K562 (cell line): ENCODE results near the gene PAQR8. TPM values are rescaled to one million over a fixed set of nuclear protein-coding genes. Genes with fewer than 3 reads are reported as not detected.

Experiments used
- CAMTA2 ChIP-seq: fragments of 250-450 bp; sonication (Bioruptor Pico); conservative IDR thresholded peaks from 2 replicates; pipeline ENCODE4 v1.5.1; 2022
- COPS2 ChIP-seq: fragments of 450-650 bp; conservative IDR thresholded peaks from 2 replicates; pipeline ENCODE4 v1.6.1; 2016; ENCODE audit warnings: mild to moderate bottlenecking, moderate library complexity
- DMBX1 ChIP-seq: fragments of 250-450 bp; sonication (Bioruptor Pico); IDR thresholded peaks from 2 replicates; pipeline ENCODE4 v1.8.0; 2022; ENCODE audit warnings: inconsistent platforms, mild to moderate bottlenecking, moderate library complexity, borderline replicate concordance
- DPF2 ChIP-seq: fragments of 450-650 bp; IDR thresholded peaks from 2 replicates; pipeline ENCODE4 v1.6.1; 2016
- EHMT2 ChIP-seq: fragments of 450-650 bp; IDR thresholded peaks from 2 replicates; pipeline ENCODE4 v1.6.1; 2018; ENCODE audit warnings: antibody characterized with exemption
- MTA1 ChIP-seq: fragments of 450-650 bp; IDR thresholded peaks from 2 replicates; pipeline ENCODE4 v1.6.1; 2017; ENCODE audit warnings: borderline replicate concordance
- PCBP2 ChIP-seq: fragments of 200-400 bp; formaldehyde crosslinking; IDR thresholded peaks from 2 replicates; pipeline ENCODE4 v1.6.1; 2018; ENCODE audit warnings: low read length, low read depth, mild to moderate bottlenecking, moderate library complexity; ENCODE audit not compliant: poor library complexity, severe bottlenecking
- RCOR1 ChIP-seq, 2 experiments: IDR thresholded peaks; 2 replicates each; pipeline ENCODE4 v1.6.1; 2012; ENCODE audit warnings: low read depth in 2 of 2, low read length in 2 of 2, borderline replicate concordance in 1 of 2, improper control_type of control experiment in 1 of 2
- RFX5 ChIP-seq: IDR thresholded peaks from 2 replicates; pipeline ENCODE4 v1.6.1; 2011; ENCODE audit warnings: low read depth, mild to moderate bottlenecking, improper control_type of control experiment, low read length
- RNF2 ChIP-seq: sonication (generic); IDR thresholded peaks from 2 replicates; pipeline ENCODE4 v1.6.1; 2016
- SMAD2 ChIP-seq: fragments of 150-350 bp; IDR thresholded peaks from 2 replicates; pipeline ENCODE4 v1.6.1; 2014; ENCODE audit warnings: low read depth, mild to moderate bottlenecking, low read length
- SNRNP70 ChIP-seq: fragments of 200-400 bp; formaldehyde crosslinking; optimal IDR thresholded peaks from 2 replicates; pipeline ENCODE3; 2017; ENCODE audit warnings: low read depth, low read length
- TCF3 ChIP-seq: sonication (generic); formaldehyde crosslinking; IDR thresholded peaks from 2 replicates; pipeline ENCODE4 v1.4.0; 2020; ENCODE audit warnings: mild to moderate bottlenecking, missing genetic modification reagents
- TRIM24 ChIP-seq, 2 experiments: fragments of 450-650 bp; IDR thresholded peaks; 2 replicates each; pipeline ENCODE4 v1.6.1; 2016
- YY1 ChIP-seq, 3 experiments: IDR thresholded peaks; 2 replicates each; pipeline ENCODE4 v1.6.1; 2011; ENCODE audit warnings: low read length in 2 of 3, mild to moderate bottlenecking in 2 of 3, moderate library complexity in 2 of 3, borderline replicate concordance in 1 of 3, control low read depth in 1 of 3, low read depth in 1 of 3; ENCODE audit not compliant: insufficient read depth in 3 of 3, insufficient replicate concordance in 2 of 3, control insufficient read depth in 1 of 3, insufficient read length in 1 of 3; ENCODE audit errors: extremely low read depth in 1 of 3
- ZNF79 ChIP-seq: fragments of 250-450 bp; sonication (Bioruptor Pico); IDR thresholded peaks from 2 replicates; pipeline ENCODE4 v1.4.0; 2020; ENCODE audit warnings: low read depth, mild to moderate bottlenecking, moderate library complexity
- ZZZ3 ChIP-seq: fragments of 450-650 bp; IDR thresholded peaks from 2 replicates; pipeline ENCODE4 v1.6.1; 2016; ENCODE audit warnings: antibody characterized with exemption, mild to moderate bottlenecking, moderate library complexity
- polyA plus RNA-seq, 8 experiments: library from polyadenylated mRNA; depleted of rRNA in 4 of 8; stranded (reverse) in 5 of 8; unstranded in 3 of 8; fragments of >200 nt; fragmentation: Nextera tagmentation in 2 of 8; fragmentation: Illumina TruSeq in 1 of 8; extraction: Ambion mirVana in 2 of 8; extraction: Trizol in 1 of 8; gene quantifications; 2 replicates each; pipeline versions ENCODE4 v1.2.1 to v1.2.3, GENCODE V29; 2011 to 2014; ENCODE audit warnings: inconsistent platforms in 1 of 8, missing spikeins in 1 of 8
- total RNA-seq, 7 experiments: library from RNA; depleted of rRNA in 6 of 7; stranded (reverse); fragments of >200 nt in 6 of 7; fragmentation: Illumina TruSeq in 2 of 7; extraction: Trizol in 2 of 7; gene quantifications; 2 replicates each; pipeline versions ENCODE4 v1.2.1 to v1.2.3, GENCODE V29; 2011 to 2021; ENCODE audit warnings: low replicate concordance in 1 of 7
- TF ChIP-seq, protein P1 (sequence below): sonication (generic); formaldehyde crosslinking; IDR thresholded peaks from 2 replicates; pipeline ENCODE4 v1.9.0; 2022; ENCODE audit warnings: mild to moderate bottlenecking, missing genetic modification reagents
- TF ChIP-seq, protein P2 (sequence below): fragments of 250-450 bp; sonication (Bioruptor Pico); IDR thresholded peaks from 2 replicates; pipeline ENCODE4 v1.5.0; 2021; ENCODE audit warnings: mild to moderate bottlenecking, moderate library complexity
- TF ChIP-seq, protein P3 (sequence below), 3 experiments: IDR thresholded peaks in 2 of 3; conservative IDR thresholded peaks in 1 of 3; 2 replicates each; pipeline ENCODE4 v1.5.1; 2011 to 2012; ENCODE audit warnings: low read length in 3 of 3, mild to moderate bottlenecking in 3 of 3, control low read depth in 2 of 3, improper control_type of control experiment in 1 of 3, inconsistent platforms in 1 of 3, low read depth in 1 of 3, mixed read lengths in 1 of 3, moderate library complexity in 1 of 3; ENCODE audit not compliant: insufficient read depth in 2 of 3
- TF ChIP-seq, protein P4 (sequence below): IDR thresholded peaks from 2 replicates; pipeline ENCODE4 v1.6.1; 2011; ENCODE audit not compliant: insufficient read length; ENCODE audit errors: extremely low read depth
- TF ChIP-seq, protein P5 (sequence below): sonication (generic); IDR thresholded peaks from 2 replicates; pipeline ENCODE4 v1.6.1; 2016

Gene PAQR8
- total and polyA plus RNA-seq, 9 of the 15 experiments (the other 6 are each of a cell fraction or from before 2014, with no cell fraction given) = 1.4 to 10.2 (median 3.5) TPM

DNA sequence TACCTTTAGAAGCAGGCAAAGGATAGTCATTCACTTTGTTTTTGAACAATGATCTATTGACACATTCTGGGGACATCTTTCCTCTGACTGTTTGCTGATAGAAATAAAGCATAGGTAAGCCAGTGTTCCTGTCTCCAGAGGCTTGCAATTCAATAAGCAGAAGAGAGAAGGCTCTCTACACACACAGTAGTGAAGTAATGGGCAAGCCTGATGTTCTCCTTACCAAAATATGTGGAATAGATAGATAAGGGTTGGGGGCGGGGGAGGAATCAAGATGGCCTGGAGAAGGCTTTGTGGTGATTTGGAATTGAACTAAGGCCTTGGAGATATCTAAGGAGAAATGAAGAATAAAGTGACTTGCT, 27.3 kb downstream of the PAQR8 start (continued):
- TF ChIP-seq DMBX1 (CRISPR knock-in tag) = no peak
- peak; percentile 54; the same call in 1 of the 2 replicates for TF ChIP-seq EHMT2
- no peak for TF ChIP-seq SNRNP70
- no peak for TF ChIP-seq PCBP2
- TF ChIP-seq, protein P1, sequence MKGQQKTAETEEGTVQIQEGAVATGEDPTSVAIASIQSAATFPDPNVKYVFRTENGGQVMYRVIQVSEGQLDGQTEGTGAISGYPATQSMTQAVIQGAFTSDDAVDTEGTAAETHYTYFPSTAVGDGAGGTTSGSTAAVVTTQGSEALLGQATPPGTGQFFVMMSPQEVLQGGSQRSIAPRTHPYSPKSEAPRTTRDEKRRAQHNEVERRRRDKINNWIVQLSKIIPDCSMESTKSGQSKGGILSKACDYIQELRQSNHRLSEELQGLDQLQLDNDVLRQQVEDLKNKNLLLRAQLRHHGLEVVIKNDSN (CRISPR knock-in tag) = no peak
- no peak for TF ChIP-seq CAMTA2 (CRISPR knock-in tag)
- no peak for TF ChIP-seq ZNF79 (CRISPR knock-in tag)
- TF ChIP-seq, protein P2, sequence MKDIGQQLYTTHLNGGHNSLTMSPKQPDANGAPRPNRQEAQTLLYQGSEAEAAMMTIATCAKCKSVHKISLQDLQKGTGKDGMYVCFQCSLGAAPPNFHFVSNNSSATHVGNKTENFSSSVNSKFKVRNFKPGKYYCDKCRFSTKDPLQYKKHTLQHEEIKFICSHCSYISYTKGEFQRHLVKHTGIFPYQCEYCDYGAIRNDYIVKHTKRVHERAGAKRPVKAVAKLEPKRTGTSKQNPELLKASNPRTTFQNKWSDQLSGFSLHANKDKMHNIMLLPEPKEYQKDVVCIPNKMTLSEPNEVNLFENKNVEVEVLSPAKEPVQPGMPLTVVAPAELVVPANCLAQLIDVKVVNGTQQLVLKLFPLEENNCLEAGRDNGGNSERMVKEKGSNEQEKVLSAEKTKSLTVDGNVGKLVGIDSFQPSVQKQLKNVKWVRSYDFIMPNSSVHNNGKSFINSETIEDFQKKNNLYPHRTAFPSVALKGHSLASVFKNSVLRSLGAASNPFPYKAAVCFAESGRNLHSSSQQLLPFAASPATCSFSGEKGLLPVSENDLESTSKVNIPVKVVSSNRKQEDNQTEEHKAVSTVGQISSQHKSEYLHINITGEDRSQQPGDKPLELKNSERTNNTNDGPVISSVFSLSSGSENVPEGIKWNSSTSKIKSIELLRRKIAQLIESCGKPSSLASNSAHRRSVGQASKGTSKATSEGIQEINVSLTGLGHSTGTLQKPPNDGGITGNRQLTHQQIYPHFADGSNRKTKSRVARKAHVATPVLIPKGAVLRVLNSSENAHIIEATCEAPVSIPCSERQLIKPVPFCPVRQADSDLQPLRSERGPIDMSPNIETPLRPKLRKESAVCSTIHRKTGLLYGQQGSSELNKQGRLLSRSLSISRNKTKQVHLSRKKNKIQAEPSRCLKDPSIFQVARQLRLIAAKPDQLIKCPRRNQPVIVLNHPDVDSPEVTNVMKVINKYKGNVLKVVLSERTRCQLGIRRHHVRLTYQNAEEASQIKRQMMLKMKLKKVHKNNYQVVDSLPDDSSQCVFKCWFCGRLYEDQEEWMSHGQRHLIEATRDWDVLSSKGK (CRISPR knock-in tag) = no peak
- TF ChIP-seq DPF2 = peak; percentile 60
- no peak for TF ChIP-seq SMAD2
- no peak for TF ChIP-seq ZZZ3
- peak in 1 of 3 experiments; percentile 36 for TF ChIP-seq YY1 (IDR thresholded peaks at IDR 0.05; ENCODE audit: borderline replicate concordance in 1 of 3, control insufficient read depth in 1 of 3, extremely low read depth in 1 of 3, insufficient read depth in 3 of 3, insufficient read length in 1 of 3, insufficient replicate concordance in 2 of 3, low read depth in 1 of 3, low read length in 2 of 3)
- no peak for TF ChIP-seq COPS2
- TF ChIP-seq, protein P3, sequence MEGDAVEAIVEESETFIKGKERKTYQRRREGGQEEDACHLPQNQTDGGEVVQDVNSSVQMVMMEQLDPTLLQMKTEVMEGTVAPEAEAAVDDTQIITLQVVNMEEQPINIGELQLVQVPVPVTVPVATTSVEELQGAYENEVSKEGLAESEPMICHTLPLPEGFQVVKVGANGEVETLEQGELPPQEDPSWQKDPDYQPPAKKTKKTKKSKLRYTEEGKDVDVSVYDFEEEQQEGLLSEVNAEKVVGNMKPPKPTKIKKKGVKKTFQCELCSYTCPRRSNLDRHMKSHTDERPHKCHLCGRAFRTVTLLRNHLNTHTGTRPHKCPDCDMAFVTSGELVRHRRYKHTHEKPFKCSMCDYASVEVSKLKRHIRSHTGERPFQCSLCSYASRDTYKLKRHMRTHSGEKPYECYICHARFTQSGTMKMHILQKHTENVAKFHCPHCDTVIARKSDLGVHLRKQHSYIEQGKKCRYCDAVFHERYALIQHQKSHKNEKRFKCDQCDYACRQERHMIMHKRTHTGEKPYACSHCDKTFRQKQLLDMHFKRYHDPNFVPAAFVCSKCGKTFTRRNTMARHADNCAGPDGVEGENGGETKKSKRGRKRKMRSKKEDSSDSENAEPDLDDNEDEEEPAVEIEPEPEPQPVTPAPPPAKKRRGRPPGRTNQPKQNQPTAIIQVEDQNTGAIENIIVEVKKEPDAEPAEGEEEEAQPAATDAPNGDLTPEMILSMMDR (IDR thresholded peaks at IDR 0.05 in 2 of 3, conservative IDR thresholded peaks at IDR 0.05 in 1 of 3; ENCODE audit: insufficient read depth in 2 of 3, low read depth in 1 of 3, low read length in 3 of 3) = peak in 2 of 3 experiments; percentile 28 to 31; a peak in 3 of 6 replicates
- TF ChIP-seq, protein P4, sequence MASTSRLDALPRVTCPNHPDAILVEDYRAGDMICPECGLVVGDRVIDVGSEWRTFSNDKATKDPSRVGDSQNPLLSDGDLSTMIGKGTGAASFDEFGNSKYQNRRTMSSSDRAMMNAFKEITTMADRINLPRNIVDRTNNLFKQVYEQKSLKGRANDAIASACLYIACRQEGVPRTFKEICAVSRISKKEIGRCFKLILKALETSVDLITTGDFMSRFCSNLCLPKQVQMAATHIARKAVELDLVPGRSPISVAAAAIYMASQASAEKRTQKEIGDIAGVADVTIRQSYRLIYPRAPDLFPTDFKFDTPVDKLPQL = no peak
- peak in 1 of 2 experiments; percentile 74; a peak in 1 of 4 replicates for TF ChIP-seq RCOR1 (IDR thresholded peaks at IDR 0.05; ENCODE audit: borderline replicate concordance in 1 of 2, low read depth in 2 of 2, low read length in 2 of 2)
- TF ChIP-seq RFX5 = no peak
- 0 out of 2 replicates have a peak, but pooled peaks have one; percentile 29 for TF ChIP-seq RNF2
- TF ChIP-seq MTA1 = peak; percentile 23; the same call in 1 of the 2 replicates
- TF ChIP-seq, protein P5, sequence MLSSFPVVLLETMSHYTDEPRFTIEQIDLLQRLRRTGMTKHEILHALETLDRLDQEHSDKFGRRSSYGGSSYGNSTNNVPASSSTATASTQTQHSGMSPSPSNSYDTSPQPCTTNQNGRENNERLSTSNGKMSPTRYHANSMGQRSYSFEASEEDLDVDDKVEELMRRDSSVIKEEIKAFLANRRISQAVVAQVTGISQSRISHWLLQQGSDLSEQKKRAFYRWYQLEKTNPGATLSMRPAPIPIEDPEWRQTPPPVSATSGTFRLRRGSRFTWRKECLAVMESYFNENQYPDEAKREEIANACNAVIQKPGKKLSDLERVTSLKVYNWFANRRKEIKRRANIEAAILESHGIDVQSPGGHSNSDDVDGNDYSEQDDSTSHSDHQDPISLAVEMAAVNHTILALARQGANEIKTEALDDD = no peak
- peak; percentile 27 to 53; a peak in 1 of 4 replicates for TF ChIP-seq TRIM24 (IDR thresholded peaks at IDR 0.05)
- peak; percentile 63 for TF ChIP-seq TCF3
